ENCODE results near the gene C12orf42.

C12orf42 gene

GRCh38 chr12:103495469-103496456, at the start of gene C12orf42:
C12orf42 (minus strand) TSS chr12:103495968; CDS start chr12:103478426, 17,542 bp downstream.
- DNase-seq, result peak; percentile 22

- DNase-seq, result no peak
Observed at GRCh38 chr12:103542078-103542477, 46.3 kb upstream of the C12orf42 start.

GRCh38 chr12:103540319-103540718, 44.6 kb upstream of the C12orf42 start:
- DNase-seq, result no peak

GRCh38 chr12:103538397-103538796, 42.6 kb upstream of the C12orf42 start:
- no peak for DNase-seq

- no peak for DNase-seq
Observed at GRCh38 chr12:103530307-103531066, 34.7 kb upstream of the C12orf42 start.

GRCh38 chr12:103529306-103529705, 33.5 kb upstream of the C12orf42 start:
- DNase-seq, result no peak

- no peak for DNase-seq
Observed at GRCh38 chr12:103524238-103524875, 28.6 kb upstream of the C12orf42 start.

- no peak for DNase-seq
Observed at GRCh38 chr12:103523771-103524170, 28.0 kb upstream of the C12orf42 start.

- DNase-seq, result no peak
Observed at GRCh38 chr12:103520686-103521215, 25.0 kb upstream of the C12orf42 start.

- DNase-seq, result no peak
Observed at GRCh38 chr12:103519632-103520031, 23.9 kb upstream of the C12orf42 start.

- no peak for DNase-seq
Observed at GRCh38 chr12:103518899-103519298, 23.1 kb upstream of the C12orf42 start.

- DNase-seq, result no peak
Observed at GRCh38 chr12:103517161-103517560, 21.4 kb upstream of the C12orf42 start.

GRCh38 chr12:103515341-103515740, 19.6 kb upstream of the C12orf42 start:
- DNase-seq, result no peak

GRCh38 chr12:103513875-103514274, 18.1 kb upstream of the C12orf42 start:
- no peak for DNase-seq

- no peak for DNase-seq
Observed at GRCh38 chr12:103505371-103506236, 9.8 kb upstream of the C12orf42 start.

GRCh38 chr12:103504606-103505005, 8.8 kb upstream of the C12orf42 start:
- DNase-seq, result no peak

GRCh38 chr12:103503546-103504480, 8.0 kb upstream of the C12orf42 start:
- DNase-seq, result peak; percentile 23

GRCh38 chr12:103501447-103501846, 5.7 kb upstream of the C12orf42 start:
- no peak for DNase-seq

GRCh38 chr12:103499571-103499970, 3.8 kb upstream of the C12orf42 start:
- DNase-seq, result no peak

GRCh38 chr12:103498990-103499389, 3.2 kb upstream of the C12orf42 start:
- DNase-seq, result no peak

All from activated effector memory CD4-positive, alpha-beta T cell treated with Interleukin-2 at 50 U/mL for 16 hours (primary cell).